GM18511 (cell line): ENCODE data around the gene VEGFA.

Source experiments
- ATAC-seq: cut with Tn5 transposase; IDR thresholded peaks from one replicate; pipeline ENCODE4 v1.9.1; 2021; ENCODE audit warnings: mild to moderate bottlenecking, moderate library complexity; ENCODE audit not compliant: unreplicated experiment

The VEGFA gene

GRCh38 chr6:43758617-43759050, 11.4 kb upstream of the VEGFA start:
- ATAC-seq, result no peak

DNA sequence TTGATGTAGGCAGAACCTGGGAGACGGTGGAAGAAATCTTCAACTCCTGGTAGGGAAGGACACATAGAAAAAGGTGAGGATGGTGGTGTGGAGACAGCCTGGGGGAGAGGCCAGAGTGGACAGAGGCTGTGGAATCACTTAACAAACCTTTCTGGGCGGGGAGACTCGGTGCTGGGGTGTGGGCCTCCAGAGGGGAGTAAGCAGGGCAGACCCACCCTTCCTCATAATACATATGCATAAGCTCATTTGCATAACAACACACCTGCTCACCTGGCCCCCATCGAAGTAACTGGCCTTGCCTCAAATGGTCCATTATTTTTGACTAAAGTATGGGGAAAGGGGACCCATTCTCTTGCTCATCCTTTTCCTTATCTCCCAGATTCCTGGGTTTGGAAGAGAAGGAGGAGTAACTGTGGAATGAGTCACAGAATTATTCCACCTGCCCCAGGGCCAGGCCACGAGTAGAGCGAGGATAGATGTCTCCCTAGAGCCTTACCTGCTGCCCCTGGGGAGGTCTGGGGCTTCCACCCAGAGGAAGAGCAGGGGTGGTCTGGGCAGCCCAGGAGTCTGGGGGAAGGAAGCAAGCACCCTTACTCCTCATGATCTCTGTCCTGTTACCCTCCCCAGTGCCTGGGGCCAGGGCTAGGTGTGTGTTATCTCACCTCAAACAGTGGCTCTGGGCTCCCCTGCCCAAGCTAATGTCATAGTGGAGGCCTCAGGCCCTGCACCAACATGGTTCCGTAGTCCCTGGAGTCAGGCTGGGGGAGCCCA, 10.7 kb upstream of the VEGFA start:
- no peak for ATAC-seq

DNA sequence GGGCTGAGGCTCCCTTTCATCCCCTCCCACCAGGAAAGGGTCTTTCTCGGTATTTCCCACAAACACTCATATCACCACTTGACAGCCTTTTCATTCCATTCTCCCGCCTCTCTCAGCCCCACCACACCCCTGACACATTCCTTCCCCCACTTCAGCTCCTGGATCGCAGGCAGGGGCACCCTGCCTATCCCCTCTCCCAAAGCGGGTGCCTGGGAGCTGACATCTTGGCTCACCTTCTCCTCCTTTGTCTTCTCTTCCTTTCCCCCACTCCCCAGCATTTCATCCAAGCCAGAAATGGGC, 10.2 kb upstream of the VEGFA start:
- no peak for ATAC-seq

DNA sequence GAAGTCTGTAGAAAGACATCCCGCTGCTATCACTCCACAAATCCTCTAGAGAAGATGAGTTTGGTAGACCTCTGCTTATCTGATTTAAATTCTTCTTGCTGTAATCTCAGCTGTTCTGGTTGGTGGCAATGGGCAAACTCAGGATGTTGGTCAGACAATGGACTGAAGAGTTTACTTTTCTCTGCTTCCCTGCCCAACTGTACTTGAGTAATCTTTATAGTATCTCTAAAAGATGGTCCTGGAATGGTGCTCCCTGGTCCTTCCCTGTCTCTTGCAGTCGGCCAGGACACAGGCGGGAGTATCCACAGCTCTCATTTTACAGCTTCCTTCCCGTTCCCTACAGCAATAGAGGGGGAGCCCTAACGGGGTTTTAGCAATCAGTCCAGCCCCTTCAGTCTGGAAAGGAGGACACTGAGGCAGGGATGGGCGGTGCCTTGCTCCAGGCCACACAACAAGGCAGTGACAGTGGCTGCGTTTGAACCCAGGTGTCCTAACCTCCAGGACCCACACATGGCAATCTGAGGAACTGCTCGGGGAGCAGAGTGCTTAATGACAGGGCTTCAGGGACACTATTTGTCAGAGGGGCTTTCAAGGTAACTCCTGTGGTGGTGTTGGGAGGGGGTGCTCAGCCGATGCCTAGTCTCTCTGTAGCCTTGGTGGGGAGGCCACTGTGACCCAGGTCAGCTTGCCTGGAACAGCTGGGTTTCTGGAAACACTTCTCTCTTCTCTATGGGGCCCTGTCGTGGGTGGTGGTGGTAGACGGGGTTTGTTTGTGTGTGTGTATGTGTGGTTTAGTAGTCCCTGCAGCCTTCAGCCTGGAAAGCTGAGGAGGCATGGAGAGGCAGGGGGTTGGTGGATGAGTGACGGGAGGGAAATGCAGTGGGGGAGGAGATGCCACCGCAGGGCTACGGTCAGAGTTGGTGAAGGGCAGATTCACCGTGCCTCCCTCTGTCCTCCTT, 9.5 kb upstream of the VEGFA start:
- no peak for ATAC-seq

GRCh38 chr6:43761666-43762409, 8.2 kb upstream of the VEGFA start:
- ATAC-seq, result no peak

DNA sequence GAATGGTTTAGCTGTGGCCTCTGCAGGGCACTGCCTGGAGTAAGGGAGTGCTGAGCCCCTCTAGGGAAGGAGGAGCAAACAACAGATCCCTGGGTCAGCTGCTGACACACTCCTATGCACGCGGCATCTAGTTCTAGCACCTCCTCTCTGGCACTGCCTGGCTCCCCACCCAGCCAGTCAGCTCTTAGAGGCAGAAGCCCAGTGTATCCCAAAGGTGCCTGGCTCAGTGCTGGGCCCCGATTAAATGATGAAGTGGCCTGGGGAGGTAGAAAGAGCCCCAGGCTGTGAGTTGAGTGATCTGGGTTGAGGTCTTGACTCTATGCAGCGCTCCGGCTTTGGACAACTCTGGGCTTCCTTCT, 7.6 kb upstream of the VEGFA start:
- ATAC-seq, result no peak

DNA sequence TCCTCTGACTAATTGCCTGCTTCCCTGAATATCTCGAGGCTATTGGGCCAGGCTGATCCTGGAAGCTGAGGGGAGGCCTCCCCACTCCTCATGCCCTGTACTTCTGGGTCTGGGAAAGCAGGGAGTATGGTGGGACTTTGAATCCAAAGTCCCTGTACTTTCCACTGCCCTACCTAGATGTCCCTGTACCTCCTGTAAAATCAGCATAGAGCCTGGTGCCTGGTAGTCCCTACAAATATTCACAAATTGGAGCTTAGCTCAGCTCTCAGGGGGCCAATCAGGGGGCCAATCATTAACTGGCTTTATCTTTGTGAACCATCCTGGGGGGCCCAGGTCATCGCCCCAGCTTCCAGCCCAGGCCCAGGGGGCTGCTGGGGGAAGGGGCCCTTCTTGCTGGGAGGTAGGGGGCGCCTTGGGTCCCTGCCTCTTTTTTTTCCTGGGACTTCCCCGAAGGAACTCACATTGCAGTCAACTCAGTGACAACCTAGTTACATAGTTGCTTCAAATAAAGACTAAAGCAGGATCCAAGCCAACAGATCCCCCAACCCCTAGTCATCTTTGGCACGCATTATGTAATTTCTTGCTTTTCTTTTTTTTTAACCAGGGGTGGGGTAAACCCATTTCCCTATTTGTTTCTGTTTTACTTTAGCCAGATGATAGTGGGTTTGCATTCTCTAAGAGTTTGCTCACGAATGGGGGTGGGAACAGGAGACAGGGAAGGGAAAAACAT, 6.9 kb upstream of the VEGFA start:
- ATAC-seq, result no peak

GRCh38 chr6:43763812-43764522, 6.0 kb upstream of the VEGFA start:
- no peak for ATAC-seq

DNA sequence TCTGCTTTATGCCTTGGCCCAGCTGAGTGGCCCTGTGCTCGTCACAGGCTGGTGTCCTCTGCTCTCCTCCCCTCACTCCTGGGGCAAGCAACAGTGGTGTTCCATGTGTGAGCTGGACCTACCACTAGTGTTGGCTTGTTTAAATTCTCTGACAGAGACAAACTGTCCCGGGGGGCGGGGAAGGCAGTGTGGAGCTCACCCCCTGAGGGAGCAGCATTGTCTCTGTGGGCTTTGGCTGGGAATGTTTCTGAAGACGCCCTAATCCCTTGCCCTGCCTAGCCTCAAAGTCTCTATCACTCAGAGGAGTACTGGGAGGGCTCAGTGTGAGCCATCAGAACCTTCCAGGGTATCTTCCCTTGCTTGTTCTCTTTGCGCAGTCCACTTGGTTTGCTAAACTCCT, 5.2 kb upstream of the VEGFA start:
- no peak for ATAC-seq

GRCh38 chr6:43765776-43766499, 4.1 kb upstream of the VEGFA start:
- no peak for ATAC-seq

DNA sequence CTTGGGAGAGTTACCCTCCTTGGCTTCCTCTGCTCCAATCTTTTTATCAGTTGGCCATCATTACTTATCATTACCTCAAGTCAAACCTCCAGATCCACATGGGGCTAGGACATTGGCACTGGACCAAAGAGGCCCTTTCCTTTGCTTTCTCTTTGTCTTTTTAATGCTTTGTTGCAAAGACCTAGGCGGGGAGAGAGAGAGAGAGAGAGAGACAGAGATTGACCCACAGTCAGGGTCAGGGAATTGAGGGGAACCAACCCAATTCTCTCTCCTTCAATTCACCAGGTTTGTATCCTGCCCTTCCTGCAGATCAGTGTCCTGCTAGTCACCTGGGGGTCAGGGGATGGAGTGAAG, 3.5 kb upstream of the VEGFA start:
- no peak for ATAC-seq

- no peak for ATAC-seq
Observed at GRCh38 chr6:43766964-43767461, 3.0 kb upstream of the VEGFA start.

DNA sequence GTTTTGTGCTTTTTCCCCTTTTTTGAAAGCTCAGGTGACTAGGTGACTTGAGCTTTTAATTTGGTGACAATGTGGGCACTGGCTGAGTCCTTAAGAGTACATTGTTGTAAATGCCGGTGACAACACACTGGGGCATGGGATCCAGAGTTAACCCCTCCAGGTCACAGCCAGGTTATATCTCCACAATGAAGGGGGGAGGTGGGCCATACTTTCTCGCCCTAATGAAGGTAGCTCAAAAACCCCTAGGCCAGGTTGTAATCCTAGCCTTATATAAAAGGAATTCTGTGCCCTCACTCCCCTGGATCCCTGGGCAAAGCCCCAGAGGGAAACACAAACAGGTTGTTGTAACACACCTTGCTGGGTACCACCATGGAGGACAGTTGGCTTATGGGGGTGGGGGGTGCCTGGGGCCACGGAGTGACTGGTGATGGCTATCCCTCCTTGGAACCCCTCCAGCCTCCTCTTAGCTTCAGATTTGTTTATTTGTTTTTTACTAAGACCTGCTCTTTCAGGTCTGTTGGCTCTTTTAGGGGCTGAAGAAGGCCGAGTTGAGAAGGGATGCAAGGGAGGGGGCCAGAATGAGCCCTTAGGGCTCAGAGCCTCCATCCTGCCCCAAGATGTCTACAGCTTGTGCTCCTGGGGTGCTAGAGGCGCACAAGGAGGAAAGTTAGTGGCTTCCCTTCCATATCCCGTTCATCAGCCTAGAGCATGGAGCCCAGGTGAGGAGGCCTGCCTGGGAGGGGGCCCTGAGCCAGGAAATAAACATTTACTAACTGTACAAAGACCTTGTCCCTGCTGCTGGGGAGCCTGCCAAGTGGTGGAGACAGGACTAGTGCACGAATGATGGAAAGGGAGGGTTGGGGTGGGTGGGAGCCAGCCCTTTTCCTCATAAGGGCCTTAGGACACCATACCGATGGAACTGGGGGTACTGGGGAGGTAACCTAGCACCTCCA, 2.2 kb upstream of the VEGFA start:
- no peak for ATAC-seq

DNA sequence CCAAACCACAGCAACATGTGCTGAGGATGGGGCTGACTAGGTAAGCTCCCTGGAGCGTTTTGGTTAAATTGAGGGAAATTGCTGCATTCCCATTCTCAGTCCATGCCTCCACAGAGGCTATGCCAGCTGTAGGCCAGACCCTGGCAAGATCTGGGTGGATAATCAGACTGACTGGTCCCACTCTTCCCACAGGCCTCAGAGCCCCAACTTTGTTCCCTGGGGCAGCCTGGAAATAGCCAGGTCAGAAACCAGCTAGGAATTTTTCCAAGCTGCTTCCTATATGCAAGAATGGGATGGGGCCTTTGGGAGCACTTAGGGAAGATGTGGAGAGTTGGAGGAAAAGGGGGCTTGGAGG, 1.5 kb upstream of the VEGFA start:
- ATAC-seq, result no peak

- no peak for ATAC-seq
Observed at GRCh38 chr6:43768983-43769525, 957 bp upstream of the VEGFA start.

GRCh38 chr6:43770372-43771209, 580 bp downstream of the VEGFA start:
- ATAC-seq, result no peak

GRCh38 chr6:43771210-43771857, 1.3 kb downstream of the VEGFA start:
- no peak for ATAC-seq
